GM21529 (cell line): ENCODE measurements around the gene SNCAIP.

Experiments used
- ATAC-seq: cut with Tn5 transposase; IDR thresholded peaks from one replicate; pipeline ENCODE4 v1.9.1; 2021; ENCODE audit not compliant: unreplicated experiment

Gene SNCAIP

GRCh38 chr5:122492675-122493074 is 180.6 kb downstream of the SNCAIP start:
- peak; percentile 45 for ATAC-seq

- no peak for ATAC-seq
These were observed 181.3 kb downstream of the SNCAIP start for GRCh38 chr5:122493091-122494021.

- no peak for ATAC-seq
These were observed 182.1 kb downstream of the SNCAIP start for GRCh38 chr5:122494109-122494508.

- ATAC-seq = no peak
These were observed 186.1 kb downstream of the SNCAIP start for GRCh38 chr5:122498163-122498562.

- ATAC-seq = no peak
These were observed 187.5 kb downstream of the SNCAIP start for GRCh38 chr5:122499585-122499984.

GRCh38 chr5:122500245-122501088 is 188.4 kb downstream of the SNCAIP start:
- no peak for ATAC-seq

- ATAC-seq = no peak
These were observed 189.0 kb downstream of the SNCAIP start for GRCh38 chr5:122501089-122501435.

- no peak for ATAC-seq
These were observed 195.0 kb downstream of the SNCAIP start for GRCh38 chr5:122507045-122507444.

GRCh38 chr5:122507581-122507980 is 195.5 kb downstream of the SNCAIP start:
- ATAC-seq = no peak

GRCh38 chr5:122508623-122509022 is 196.6 kb downstream of the SNCAIP start:
- ATAC-seq = no peak
